ENCODE data around the gene ZNF846.

The ZNF846 gene

DNA sequence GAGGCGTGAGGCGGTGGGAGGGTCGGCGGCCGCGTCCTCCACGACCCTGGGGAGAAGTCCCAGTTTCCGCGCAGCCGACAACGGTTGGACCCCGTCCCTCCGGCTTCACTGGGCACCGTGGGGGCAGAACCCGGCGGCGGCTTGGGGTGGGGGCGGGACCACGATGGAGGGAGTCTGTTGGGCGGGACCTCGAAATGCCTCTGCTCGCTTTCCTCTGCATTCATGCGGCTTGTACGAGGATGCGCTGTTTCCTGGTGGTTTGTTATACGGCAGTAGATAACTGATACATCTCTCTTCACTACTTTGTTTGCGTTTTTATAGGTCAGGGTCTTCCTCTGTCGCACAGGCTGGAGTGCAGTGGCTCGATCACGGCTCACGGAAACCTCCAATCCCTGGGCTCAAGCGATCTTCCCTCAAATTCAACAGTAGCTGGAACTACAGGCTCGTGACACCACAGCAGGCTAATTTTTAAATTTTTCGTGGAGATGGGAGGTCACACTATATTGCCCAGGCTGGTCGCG is 24.6 kb upstream of the ZNF846 start:
- no peak for TF ChIP-seq TAF1 (IDR thresholded peaks at IDR 0.05; ENCODE audit: borderline replicate concordance, insufficient read depth, low read length)
- TF ChIP-seq POLR2AphosphoS5 (IDR thresholded peaks at IDR 0.05; ENCODE audit: low read depth, low read length): no peak
- no peak for TF ChIP-seq SIN3A (IDR thresholded peaks at IDR 0.05; ENCODE audit: borderline replicate concordance, insufficient read depth, low read length)
- TF ChIP-seq, protein P1, sequence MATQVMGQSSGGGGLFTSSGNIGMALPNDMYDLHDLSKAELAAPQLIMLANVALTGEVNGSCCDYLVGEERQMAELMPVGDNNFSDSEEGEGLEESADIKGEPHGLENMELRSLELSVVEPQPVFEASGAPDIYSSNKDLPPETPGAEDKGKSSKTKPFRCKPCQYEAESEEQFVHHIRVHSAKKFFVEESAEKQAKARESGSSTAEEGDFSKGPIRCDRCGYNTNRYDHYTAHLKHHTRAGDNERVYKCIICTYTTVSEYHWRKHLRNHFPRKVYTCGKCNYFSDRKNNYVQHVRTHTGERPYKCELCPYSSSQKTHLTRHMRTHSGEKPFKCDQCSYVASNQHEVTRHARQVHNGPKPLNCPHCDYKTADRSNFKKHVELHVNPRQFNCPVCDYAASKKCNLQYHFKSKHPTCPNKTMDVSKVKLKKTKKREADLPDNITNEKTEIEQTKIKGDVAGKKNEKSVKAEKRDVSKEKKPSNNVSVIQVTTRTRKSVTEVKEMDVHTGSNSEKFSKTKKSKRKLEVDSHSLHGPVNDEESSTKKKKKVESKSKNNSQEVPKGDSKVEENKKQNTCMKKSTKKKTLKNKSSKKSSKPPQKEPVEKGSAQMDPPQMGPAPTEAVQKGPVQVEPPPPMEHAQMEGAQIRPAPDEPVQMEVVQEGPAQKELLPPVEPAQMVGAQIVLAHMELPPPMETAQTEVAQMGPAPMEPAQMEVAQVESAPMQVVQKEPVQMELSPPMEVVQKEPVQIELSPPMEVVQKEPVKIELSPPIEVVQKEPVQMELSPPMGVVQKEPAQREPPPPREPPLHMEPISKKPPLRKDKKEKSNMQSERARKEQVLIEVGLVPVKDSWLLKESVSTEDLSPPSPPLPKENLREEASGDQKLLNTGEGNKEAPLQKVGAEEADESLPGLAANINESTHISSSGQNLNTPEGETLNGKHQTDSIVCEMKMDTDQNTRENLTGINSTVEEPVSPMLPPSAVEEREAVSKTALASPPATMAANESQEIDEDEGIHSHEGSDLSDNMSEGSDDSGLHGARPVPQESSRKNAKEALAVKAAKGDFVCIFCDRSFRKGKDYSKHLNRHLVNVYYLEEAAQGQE (IDR thresholded peaks at IDR 0.05; ENCODE audit: insufficient read depth in 1 of 2, low read depth in 2 of 2, low read length in 2 of 2): no peak
- TF ChIP-seq FOXP2 (optimal IDR thresholded peaks at IDR 0.05; ENCODE audit: borderline replicate concordance, extremely low read depth, extremely low read length, insufficient read depth): no peak

DNA sequence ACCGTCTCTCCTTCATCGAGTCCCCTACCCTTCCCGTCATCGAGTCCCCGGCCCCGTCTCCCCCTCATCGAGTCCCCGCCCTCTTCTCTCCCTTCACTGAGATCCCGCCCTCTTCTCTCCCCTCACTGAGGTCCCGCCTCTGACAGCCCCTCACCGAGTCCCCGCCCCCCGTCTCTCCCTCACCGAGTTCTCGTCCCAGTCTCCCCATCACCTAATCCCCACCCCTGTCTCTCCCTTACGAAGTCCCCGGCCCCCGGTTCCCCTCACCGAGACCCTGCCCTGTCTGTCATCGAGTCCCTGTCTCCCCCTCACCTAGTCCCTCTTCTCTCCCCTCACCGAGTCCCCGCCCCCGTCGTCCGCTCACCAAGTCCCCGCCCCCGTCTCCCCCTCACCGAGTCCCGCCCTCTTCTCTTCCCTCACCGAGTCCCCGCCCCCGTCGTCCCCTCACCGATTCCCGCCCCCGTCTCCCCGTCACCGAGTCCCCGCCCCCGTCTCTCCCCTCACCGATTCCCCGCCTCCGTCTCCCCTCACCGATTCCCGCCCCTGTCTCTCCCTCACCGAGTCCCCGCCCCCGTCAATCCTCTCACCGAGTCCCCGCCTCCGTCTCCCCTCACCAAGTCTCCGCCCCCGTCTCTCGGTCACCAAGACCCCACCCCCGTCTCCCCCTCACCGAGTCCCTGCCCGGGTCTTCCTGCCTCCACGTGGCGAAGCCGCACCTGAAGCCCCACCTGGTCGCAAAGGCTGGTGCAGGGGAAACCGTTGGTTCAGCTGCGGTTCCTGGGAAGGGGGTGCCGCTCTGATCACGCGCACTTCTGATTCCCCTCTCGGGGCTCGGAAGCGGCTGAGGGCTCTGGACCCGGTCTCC is 23.9 kb upstream of the ZNF846 start:
- no peak for TF ChIP-seq POLR2AphosphoS5 (IDR thresholded peaks at IDR 0.05; ENCODE audit: low read depth, low read length)
- TF ChIP-seq TAF1 (IDR thresholded peaks at IDR 0.05; ENCODE audit: borderline replicate concordance, insufficient read depth, low read length): no peak
- TF ChIP-seq, protein P1 (IDR thresholded peaks at IDR 0.05; ENCODE audit: insufficient read depth in 1 of 2, low read depth in 2 of 2, low read length in 2 of 2): no peak
- TF ChIP-seq SIN3A (IDR thresholded peaks at IDR 0.05; ENCODE audit: borderline replicate concordance, insufficient read depth, low read length): no peak
- TF ChIP-seq FOXP2 (optimal IDR thresholded peaks at IDR 0.05; ENCODE audit: borderline replicate concordance, extremely low read depth, extremely low read length, insufficient read depth): no peak

DNA sequence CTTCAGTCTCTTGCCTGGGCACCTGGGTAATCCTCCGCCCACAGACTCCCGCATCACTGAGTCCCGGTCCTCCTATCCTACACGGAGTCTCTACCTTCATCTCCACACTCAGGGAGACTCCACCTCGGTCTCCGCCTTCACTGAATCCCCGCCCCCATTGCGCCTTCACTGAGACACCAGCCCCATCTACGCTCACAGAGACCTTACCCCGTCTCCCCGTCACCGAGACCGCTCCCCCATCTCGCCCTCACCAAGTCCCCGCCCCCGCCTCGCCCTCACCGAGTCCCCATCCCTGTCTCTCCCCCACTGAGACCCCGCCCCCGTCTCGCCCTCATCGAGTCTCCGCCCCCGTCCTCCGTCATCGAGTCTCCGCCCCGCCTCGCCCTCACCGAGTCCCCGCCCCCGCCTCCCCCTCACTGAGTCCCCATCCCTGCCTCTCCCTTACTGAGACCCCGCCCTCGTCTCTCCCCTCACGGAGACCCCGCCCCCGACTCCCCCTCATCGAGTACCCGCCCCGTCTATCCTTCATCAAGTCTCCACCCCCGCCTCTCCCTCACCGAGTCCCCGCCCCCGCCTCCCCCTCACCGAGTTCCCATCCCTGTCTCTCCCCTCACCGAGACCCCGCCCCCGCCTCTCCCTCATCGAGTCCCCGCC is 23.1 kb upstream of the ZNF846 start:
- TF ChIP-seq SIN3A (IDR thresholded peaks at IDR 0.05; ENCODE audit: borderline replicate concordance, insufficient read depth, low read length) (no peak), TAF1 (IDR thresholded peaks at IDR 0.05; ENCODE audit: borderline replicate concordance, insufficient read depth, low read length) (no peak), FOXP2 (optimal IDR thresholded peaks at IDR 0.05; ENCODE audit: borderline replicate concordance, extremely low read depth, extremely low read length, insufficient read depth) (no peak), POLR2AphosphoS5 (IDR thresholded peaks at IDR 0.05; ENCODE audit: low read depth, low read length) (no peak)
- TF ChIP-seq, protein P1 (IDR thresholded peaks at IDR 0.05; ENCODE audit: insufficient read depth in 1 of 2, low read depth in 2 of 2, low read length in 2 of 2): no peak

DNA sequence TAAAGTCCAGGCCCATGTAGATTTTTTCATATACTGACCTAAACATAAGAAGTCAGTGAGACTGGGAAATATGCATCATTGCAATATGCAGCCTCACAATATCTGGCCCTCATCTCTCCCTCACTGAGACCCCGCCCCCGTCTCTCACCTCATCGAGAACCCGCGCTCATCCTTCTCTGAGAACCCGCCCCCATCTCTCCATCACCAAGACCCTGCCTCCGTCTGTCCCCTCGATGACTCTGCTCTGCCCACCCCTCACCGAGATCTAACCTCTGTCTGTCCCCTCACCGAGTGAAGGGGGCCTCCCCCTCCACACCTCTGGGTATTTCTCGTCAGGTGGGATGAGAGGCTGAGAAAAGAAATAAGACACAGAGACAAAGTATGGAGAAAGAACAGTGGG is 20.5 kb upstream of the ZNF846 start:
- TF ChIP-seq POLR2AphosphoS5 (IDR thresholded peaks at IDR 0.05; ENCODE audit: low read depth, low read length) (no peak), TAF1 (IDR thresholded peaks at IDR 0.05; ENCODE audit: borderline replicate concordance, insufficient read depth, low read length) (no peak), FOXP2 (optimal IDR thresholded peaks at IDR 0.05; ENCODE audit: borderline replicate concordance, extremely low read depth, extremely low read length, insufficient read depth) (no peak), SIN3A (IDR thresholded peaks at IDR 0.05; ENCODE audit: borderline replicate concordance, insufficient read depth, low read length) (no peak)
- TF ChIP-seq, protein P1 (IDR thresholded peaks at IDR 0.05; ENCODE audit: insufficient read depth in 1 of 2, low read depth in 2 of 2, low read length in 2 of 2): no peak

All from PFSK-1 (cell line).